NB4 (cell line): Measurements from ENCODE around the gene LRRC14B.

Experiments
- DNase-seq: peaks from one replicate; pipeline ENCODE4 v3.0.0; 2010; ENCODE audit warnings: low read depth
- H3K4me3 ChIP-seq: one replicate; pipeline ENCODE4 v1.5.1; 2011; ENCODE audit warnings: mild to moderate bottlenecking, low read depth, low read length, moderate library complexity
- CTCF ChIP-seq: IDR thresholded peaks from one replicate; pipeline ENCODE4 v1.5.1; 2012; ENCODE audit warnings: low read depth, low read length
- MYC ChIP-seq: IDR thresholded peaks from 2 replicates; pipeline ENCODE4 v1.6.1; 2011; ENCODE audit warnings: low read depth, low read length
- POLR2A ChIP-seq: IDR thresholded peaks from 2 replicates; pipeline ENCODE4 v1.6.1; 2011; ENCODE audit warnings: mild to moderate bottlenecking; ENCODE audit not compliant: insufficient read length; ENCODE audit errors: extremely low read depth
- TF ChIP-seq, protein P1 (sequence below): IDR thresholded peaks from 2 replicates; pipeline ENCODE4 v1.6.1; 2011; ENCODE audit warnings: low read depth, low read length

The LRRC14B gene

DNA sequence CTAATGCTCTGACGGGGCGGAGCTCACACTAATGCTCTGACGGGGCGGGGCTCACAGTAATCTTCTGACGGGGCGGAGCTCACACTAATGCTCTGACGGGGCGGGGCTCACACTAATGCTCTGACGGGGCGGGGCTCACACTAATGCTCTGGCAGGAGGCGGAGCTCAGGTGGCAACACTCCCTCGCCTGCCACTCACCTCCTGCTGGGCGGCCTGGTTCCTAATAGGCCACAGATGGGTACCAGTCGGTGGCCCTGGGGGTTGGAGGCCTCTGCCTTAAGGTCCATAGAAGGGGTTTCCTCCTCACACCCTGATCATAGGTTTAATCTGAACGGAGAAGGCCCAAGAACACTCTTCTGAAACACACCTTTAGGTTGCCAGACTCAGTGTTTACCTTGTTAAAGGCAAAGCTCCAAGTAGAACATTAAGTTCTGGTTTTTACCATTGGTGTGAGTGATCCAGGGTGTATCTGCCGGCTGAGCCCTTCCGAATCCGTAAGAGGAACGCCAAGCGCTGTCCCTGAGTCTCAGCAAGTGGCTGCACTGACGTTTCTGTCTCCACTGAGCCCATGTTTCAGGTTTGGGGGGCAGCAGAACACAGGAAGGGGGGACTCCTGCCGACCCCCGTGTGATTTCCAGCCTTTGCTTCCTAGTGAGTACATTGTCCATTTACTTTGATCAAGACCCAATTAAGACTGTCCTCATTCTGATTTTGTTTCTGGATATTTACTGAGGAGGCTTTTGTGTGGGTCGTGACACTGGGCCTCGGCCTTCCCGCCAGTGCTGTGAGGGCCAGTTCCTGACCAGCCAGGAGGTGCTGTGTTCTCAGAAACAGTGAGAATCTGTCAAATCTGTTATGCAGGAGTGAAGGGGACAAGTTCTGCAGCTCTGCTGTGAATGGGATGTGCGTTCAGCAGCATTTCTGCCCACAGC, 24.6 kb upstream of the LRRC14B start:
- TF ChIP-seq CTCF: no peak
- TF ChIP-seq POLR2A: no peak
- TF ChIP-seq, protein P1, sequence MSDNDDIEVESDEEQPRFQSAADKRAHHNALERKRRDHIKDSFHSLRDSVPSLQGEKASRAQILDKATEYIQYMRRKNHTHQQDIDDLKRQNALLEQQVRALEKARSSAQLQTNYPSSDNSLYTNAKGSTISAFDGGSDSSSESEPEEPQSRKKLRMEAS: no peak
- TF ChIP-seq MYC: no peak
- H3K4me3 ChIP-seq: no peak overlapping the region
- DNase-seq: no peak

- no peak for TF ChIP-seq MYC
- TF ChIP-seq POLR2A: no peak
- TF ChIP-seq, protein P1: no peak
- TF ChIP-seq CTCF: no peak
- no peak overlapping the region for H3K4me3 ChIP-seq
- no peak for DNase-seq
Measured at GRCh38 chr5:167511-167910, 23.8 kb upstream of the LRRC14B start.

DNA sequence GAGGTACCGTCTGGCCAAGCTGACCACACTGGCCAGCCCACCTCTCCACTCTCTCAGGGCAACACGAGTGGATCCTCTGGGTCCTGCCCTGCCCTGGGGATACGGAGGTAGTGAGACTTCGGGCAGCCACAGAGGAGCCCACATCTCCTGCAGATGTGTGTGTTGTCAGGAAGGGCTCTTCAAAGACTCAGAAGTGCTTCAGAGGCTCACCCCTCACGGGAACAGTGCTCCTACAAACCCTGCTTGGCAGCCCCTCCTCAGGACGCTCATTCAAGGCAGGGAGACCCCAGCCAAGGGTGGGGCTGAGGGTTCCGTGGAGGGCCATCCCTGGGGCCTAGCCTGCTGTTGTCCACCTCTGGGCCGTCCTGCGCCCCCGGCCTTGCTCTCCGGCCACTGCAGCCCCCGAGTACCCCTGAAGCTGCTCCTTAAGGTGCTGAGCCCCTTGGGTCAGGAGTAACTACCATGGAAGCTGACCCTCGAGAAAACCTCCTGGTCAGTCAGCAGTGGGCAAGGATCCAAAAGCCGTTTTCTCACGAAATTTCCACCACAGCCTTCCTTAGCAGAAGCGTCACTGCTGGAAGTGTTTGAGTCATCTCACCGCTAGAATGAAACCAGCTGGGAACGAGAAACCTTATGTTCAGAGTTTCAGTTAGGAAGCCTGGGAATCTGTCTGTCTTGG, 23.2 kb upstream of the LRRC14B start:
- DNase-seq: no peak
- TF ChIP-seq POLR2A (no peak), CTCF (no peak), MYC (no peak)
- TF ChIP-seq, protein P1: no peak
- no peak overlapping the region for H3K4me3 ChIP-seq

DNA sequence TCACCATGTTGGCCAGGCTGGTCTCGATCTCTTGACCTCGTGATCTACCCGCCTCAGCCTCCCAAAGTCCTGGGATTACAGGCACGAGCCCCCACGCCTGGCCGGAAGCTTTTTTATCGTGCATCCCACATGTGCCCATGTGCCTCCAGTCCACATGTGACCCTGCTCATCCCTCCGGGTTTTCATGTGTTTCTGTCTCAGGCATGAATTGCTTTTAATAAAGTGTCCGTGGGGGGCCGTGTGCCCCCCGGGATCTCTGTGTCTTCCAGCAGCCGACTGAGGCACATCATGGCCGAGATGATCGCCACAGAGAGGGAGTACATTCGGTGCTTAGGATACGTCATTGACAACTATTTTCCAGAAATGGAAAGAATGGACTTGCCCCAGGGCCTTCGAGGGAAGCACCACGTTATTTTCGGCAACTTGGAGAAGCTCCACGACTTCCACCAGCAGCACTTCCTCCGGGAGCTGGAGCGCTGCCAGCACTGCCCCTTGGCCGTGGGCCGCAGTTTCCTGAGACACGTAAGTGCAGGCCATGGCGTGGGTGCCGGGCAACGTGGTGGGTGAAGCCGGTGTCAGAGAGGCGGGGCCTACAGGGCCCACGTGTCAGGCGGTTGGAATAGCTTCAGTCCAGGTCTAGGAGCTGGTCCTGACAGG, 22.1 kb upstream of the LRRC14B start:
- no peak for DNase-seq
- H3K4me3 ChIP-seq: no peak overlapping the region
- no peak for TF ChIP-seq POLR2A
- no peak for TF ChIP-seq CTCF
- no peak for TF ChIP-seq MYC
- TF ChIP-seq, protein P1: no peak

GRCh38 chr5:169728-170094, 21.6 kb upstream of the LRRC14B start:
- no peak for TF ChIP-seq MYC
- TF ChIP-seq CTCF: no peak
- TF ChIP-seq, protein P1: no peak
- no peak for TF ChIP-seq POLR2A
- H3K4me3 ChIP-seq: no peak overlapping the region
- DNase-seq: no peak
